Activated CD4-positive, alpha-beta T cell treated with anti-CD3 and anti-CD28 coated beads, Interleukin-2, amount 50 U/mL, for 48 hours (primary cell): ENCODE data around the gene GNAI2.

ENCODE experiments used
- DNase-seq, 2 experiments: peaks; one replicate each; pipeline ENCODE4 v3.0.0-alpha.2; 2020

The GNAI2 gene

GRCh38 chr3:50235716-50236483 is at the start of gene GNAI2:
Gene GNAI2 (plus strand): TSS chr3:50236204. CDS start chr3:50236336, 132 bp downstream.
- DNase-seq = peak; percentile 99

GRCh38 chr3:50187750-50188149 is 48.3 kb upstream of the GNAI2 start:
- no peak for DNase-seq

DNA sequence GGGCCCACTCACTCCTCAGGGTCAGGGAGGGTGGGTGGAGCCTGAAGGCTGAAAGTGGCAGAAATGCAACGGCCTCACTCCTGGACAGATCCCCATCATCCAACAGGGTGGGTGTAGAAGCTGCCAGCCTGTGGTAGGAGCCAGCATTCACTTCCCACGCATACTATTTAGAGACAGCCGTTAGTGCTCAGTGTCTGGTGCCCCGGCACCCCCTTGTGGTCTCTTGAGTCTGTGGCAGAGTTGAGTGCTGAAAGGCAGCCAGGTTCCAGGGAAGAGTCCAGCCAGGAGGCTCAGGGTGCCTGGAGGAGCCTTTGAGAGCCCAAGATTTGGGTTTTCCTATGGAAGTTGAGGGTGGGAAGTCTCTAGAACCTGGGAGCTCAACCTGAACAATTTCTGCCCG is 46.7 kb upstream of the GNAI2 start:
- peak; percentile 34 to 51 for DNase-seq

DNA sequence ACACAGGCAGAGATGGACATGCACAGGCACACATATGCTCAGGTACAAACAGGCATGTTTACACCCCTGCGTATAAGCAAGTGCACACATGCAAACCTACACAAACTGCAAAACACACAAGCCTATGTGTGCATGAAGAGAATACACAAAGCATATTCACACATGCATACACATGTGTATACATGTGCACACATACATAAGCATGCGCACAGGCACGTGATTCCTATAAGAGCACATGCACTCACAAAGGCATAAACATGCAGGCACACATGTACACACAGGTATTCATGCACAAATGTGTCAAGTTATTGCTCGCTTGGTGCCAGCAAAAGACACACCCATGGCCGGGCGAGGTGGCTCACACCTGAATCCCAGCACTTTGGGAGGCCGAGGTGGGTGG is 46.0 kb upstream of the GNAI2 start:
- no peak for DNase-seq

GRCh38 chr3:50190936-50191660 is 44.9 kb upstream of the GNAI2 start, which contains the start of gene GNAT1:
Gene GNAT1 (plus strand): TSS chr3:50191610. CDS start chr3:50191726, 116 bp downstream.
- no peak for DNase-seq

GRCh38 chr3:50192124-50192523 is 43.9 kb upstream of the GNAI2 start:
- DNase-seq = no peak

- DNase-seq = peak; percentile 90 to 93
Measured at GRCh38 chr3:50192689-50193141, 43.3 kb upstream of the GNAI2 start.

DNA sequence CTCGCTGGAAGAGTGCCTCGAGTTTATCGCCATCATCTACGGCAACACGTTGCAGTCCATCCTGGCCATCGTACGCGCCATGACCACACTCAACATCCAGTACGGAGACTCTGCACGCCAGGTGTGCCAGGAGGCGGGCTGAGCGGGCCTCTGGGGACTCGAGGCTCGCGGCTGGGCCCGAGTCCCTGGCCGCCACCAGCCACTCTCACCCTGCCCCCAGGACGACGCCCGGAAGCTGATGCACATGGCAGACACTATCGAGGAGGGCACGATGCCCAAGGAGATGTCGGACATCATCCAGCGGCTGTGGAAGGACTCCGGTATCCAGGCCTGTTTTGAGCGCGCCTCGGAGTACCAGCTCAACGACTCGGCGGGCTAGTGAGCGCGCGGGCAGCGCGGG is 42.7 kb upstream of the GNAI2 start:
- DNase-seq = no peak

DNA sequence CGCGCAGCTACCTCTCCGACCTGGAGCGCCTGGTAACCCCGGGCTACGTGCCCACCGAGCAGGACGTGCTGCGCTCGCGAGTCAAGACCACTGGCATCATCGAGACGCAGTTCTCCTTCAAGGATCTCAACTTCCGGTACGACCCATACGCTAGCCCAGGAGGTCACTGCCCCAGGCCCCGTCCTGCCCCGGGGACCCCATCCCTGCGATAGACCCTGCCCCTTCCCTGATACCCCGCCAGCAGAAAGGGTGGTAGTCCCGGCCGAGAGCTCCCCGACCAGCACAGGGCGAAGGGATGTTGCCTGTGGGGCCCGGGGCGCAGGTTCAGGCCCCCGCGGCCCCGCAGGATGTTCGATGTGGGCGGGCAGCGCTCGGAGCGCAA is 42.3 kb upstream of the GNAI2 start:
- peak in 1 of 2 experiments; percentile 7 for DNase-seq

DNA sequence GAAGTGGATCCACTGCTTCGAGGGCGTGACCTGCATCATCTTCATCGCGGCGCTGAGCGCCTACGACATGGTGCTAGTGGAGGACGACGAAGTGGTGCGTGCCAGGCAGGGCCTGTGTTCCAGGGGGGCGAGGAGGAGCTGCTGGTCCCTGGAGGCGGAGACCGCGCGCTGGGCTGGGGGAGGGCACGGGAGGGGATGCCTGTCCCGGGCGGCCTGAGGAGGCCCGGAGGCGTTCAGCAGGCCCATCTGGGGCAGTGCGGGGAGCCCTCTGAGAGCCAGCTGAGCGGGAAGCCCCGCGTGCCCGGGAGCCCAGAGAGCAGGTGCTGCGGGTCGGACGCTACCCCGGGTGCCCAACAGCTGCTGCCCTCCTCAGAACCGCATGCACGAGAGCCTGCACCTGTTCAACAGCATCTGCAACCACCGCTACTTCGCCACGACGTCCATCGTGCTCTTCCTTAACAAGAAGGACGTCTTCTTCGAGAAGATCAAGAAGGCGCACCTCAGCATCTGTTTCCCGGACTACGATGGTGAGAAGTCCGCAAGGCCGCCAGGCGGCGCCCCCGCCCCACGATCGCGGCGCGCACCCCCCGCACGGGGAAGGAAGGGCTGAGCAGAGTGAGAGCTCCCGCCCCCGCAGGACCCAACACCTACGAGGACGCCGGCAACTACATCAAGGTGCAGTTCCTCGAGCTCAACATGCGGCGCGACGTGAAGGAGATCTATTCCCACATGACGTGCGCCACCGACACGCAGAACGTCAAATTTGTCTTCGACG is 41.7 kb upstream of the GNAI2 start:
- DNase-seq = peak; percentile 76 to 82

GRCh38 chr3:50194903-50195500 is 41.0 kb upstream of the GNAI2 start:
- peak; percentile 33 to 39 for DNase-seq

- no peak for DNase-seq
Measured at GRCh38 chr3:50195501-50196252, 40.3 kb upstream of the GNAI2 start.

- DNase-seq = no peak
Measured at GRCh38 chr3:50196253-50196801, 39.7 kb upstream of the GNAI2 start.

- DNase-seq = no peak
Measured at GRCh38 chr3:50201573-50202315, 34.3 kb upstream of the GNAI2 start.

GRCh38 chr3:50202353-50203112 is 33.5 kb upstream of the GNAI2 start:
- DNase-seq = no peak

- no peak for DNase-seq
Measured at GRCh38 chr3:50203113-50203808, 32.7 kb upstream of the GNAI2 start.

GRCh38 chr3:50203809-50204803 is 31.9 kb upstream of the GNAI2 start:
- DNase-seq = no peak

- peak in 1 of 2 experiments; percentile 20 for DNase-seq
Measured at GRCh38 chr3:50204804-50205412, 31.1 kb upstream of the GNAI2 start, which contains the start of gene SLC38A3. Gene SLC38A3 (plus strand): TSS chr3:50205271. CDS start chr3:50214200, 8,929 bp downstream.
